Colonic mucosa (tissue), 4 donors: Measurements from ENCODE around the gene CIAO3. TPM values are rescaled to one million over a fixed set of nuclear protein-coding genes. Genes with fewer than 3 reads are reported as not detected.

ENCODE experiments used
- DNase-seq: peaks from one replicate; pipeline ENCODE4 v3.0.0-alpha.2; 2020
- H3K27ac ChIP-seq: fragments of 200-600 bp; one replicate; pipeline ENCODE4 v1.8.0; 2021
- H3K27me3 ChIP-seq: fragments of 200-600 bp; one replicate; pipeline ENCODE4 v1.8.0; 2021
- H3K36me3 ChIP-seq: fragments of 200-600 bp; one replicate; pipeline ENCODE4 v1.8.0; 2021
- H3K4me1 ChIP-seq: fragments of 200-600 bp; one replicate; pipeline ENCODE4 v1.8.0; 2021; ENCODE audit warnings: mild to moderate bottlenecking
- H3K4me3 ChIP-seq: fragments of 200-600 bp; one replicate; pipeline ENCODE4 v1.8.0; 2021
- H3K9ac ChIP-seq, 2 donors: one replicate each; pipeline ENCODE4 v1.7.0; 2013; ENCODE audit warnings: control low read depth in 2 of 2, low read depth in 2 of 2, low read length in 2 of 2
- H3K9me3 ChIP-seq: fragments of 200-600 bp; one replicate; pipeline ENCODE4 v1.8.0; 2021
- CTCF ChIP-seq: fragments of 200-600 bp; IDR thresholded peaks from one replicate; pipeline ENCODE4 v1.8.0; 2022; ENCODE audit warnings: antibody characterized with exemption, mild to moderate bottlenecking
- intact Hi-C: fragments of 100-400 bp; cut with DNase I; formaldehyde crosslinking; loops from one replicate; pipeline ENCODE4 v1.14.1; 2022
- total RNA-seq, 2 donors: library from RNA; stranded (reverse); fragmentation: NEBNext Ultra II Directional in 1 of 2; extraction: Animal tissue kit (Norgen Biotek cat#: 25700) in 1 of 2; gene quantifications; one replicate each; pipeline ENCODE4 v1.2.1, GENCODE V29; 2021
- donor health status: healthy.
- donor health status: DM: no; HTN: no; CAD: no.
- donor health status: DM: no; HTN: no; CAD: no.

CIAO3 gene
- total RNA-seq, 2 donors from 2014 or later, result 29.2 to 62.1 TPM

- H3K27ac ChIP-seq, result no peak within 1 kb of the TSS
- intact Hi-C loops, result no loop called here
- DNase-seq, result no peak
- H3K36me3 ChIP-seq, result no peaks in the 10 kb centered on the region
- no peak within 1 kb of the TSS for H3K4me3 ChIP-seq
- no peaks in the 10 kb centered on the region for H3K9me3 ChIP-seq
- peaks cover 76% of the 10 kb centered on the region for H3K27me3 ChIP-seq
- TF ChIP-seq CTCF, result no peak
- no peak within 1 kb of the TSS for H3K9ac ChIP-seq
- H3K4me1 ChIP-seq, result no peaks in the 10 kb centered on the region
Measured at GRCh38 chr16:705431-706188, 35.2 kb downstream of the CIAO3 start, which contains the start of gene FBXL16. Gene FBXL16, minus strand, starts transcription at chr16:705801. Its CDS starts 8,396 bp downstream, at chr16:697405.

GRCh38 chr16:704552-705380, 36.0 kb downstream of the CIAO3 start:
- intact Hi-C loops, result no loop called here
- Histone ChIP-seq H3K9ac (no peak overlapping the region), H3K27ac (no peak overlapping the region), H3K4me1 (no peaks in the 10 kb centered on the region), H3K36me3 (no peaks in the 10 kb centered on the region), H3K4me3 (no peak overlapping the region), H3K27me3 (peaks cover 76% of the 10 kb centered on the region), H3K9me3 (no peaks in the 10 kb centered on the region)
- no peak for TF ChIP-seq CTCF
- DNase-seq, result no peak

- H3K27ac ChIP-seq, result no peak overlapping the region
- TF ChIP-seq CTCF, result no peak
- no peak overlapping the region for H3K9ac ChIP-seq
- no peak overlapping the region for H3K4me3 ChIP-seq
- intact Hi-C loops, result no loop called here
- no peaks in the 10 kb centered on the region for H3K9me3 ChIP-seq
- H3K27me3 ChIP-seq, result peaks cover 73% of the 10 kb centered on the region
- no peak for DNase-seq
- H3K36me3 ChIP-seq, result no peaks in the 10 kb centered on the region
- H3K4me1 ChIP-seq, result no peaks in the 10 kb centered on the region
Measured at GRCh38 chr16:704047-704446, 36.8 kb downstream of the CIAO3 start.

- peaks cover 70% of the 10 kb centered on the region for H3K27me3 ChIP-seq
- no peak overlapping the region for H3K27ac ChIP-seq
- H3K36me3 ChIP-seq, result no peaks in the 10 kb centered on the region
- TF ChIP-seq CTCF, result no peak
- intact Hi-C loops, result no loop called here
- no peak for DNase-seq
- no peak overlapping the region for H3K9ac ChIP-seq
- H3K4me1 ChIP-seq, result no peaks in the 10 kb centered on the region
- H3K4me3 ChIP-seq, result no peak overlapping the region
- no peaks in the 10 kb centered on the region for H3K9me3 ChIP-seq
Measured at GRCh38 chr16:703406-703805, 37.4 kb downstream of the CIAO3 start.

- Histone ChIP-seq H3K4me3 (no peak overlapping the region), H3K4me1 (no peaks in the 10 kb centered on the region), H3K9ac (no peak overlapping the region), H3K27ac (no peak overlapping the region), H3K36me3 (no peaks in the 10 kb centered on the region), H3K27me3 (peaks cover 70% of the 10 kb centered on the region), H3K9me3 (no peaks in the 10 kb centered on the region)
- TF ChIP-seq CTCF, result no peak
- no peak for DNase-seq
- intact Hi-C loops, result no loop called here
Measured at GRCh38 chr16:702341-702740, 38.5 kb downstream of the CIAO3 start.
